ENCODE data around the gene PTGDS. TPM values are rescaled to one million over a fixed set of nuclear protein-coding genes. Genes with fewer than 3 reads are reported as not detected.

PTGDS gene
- total RNA-seq, 1 experiment from 2014 or later: 2.2 TPM

DNA sequence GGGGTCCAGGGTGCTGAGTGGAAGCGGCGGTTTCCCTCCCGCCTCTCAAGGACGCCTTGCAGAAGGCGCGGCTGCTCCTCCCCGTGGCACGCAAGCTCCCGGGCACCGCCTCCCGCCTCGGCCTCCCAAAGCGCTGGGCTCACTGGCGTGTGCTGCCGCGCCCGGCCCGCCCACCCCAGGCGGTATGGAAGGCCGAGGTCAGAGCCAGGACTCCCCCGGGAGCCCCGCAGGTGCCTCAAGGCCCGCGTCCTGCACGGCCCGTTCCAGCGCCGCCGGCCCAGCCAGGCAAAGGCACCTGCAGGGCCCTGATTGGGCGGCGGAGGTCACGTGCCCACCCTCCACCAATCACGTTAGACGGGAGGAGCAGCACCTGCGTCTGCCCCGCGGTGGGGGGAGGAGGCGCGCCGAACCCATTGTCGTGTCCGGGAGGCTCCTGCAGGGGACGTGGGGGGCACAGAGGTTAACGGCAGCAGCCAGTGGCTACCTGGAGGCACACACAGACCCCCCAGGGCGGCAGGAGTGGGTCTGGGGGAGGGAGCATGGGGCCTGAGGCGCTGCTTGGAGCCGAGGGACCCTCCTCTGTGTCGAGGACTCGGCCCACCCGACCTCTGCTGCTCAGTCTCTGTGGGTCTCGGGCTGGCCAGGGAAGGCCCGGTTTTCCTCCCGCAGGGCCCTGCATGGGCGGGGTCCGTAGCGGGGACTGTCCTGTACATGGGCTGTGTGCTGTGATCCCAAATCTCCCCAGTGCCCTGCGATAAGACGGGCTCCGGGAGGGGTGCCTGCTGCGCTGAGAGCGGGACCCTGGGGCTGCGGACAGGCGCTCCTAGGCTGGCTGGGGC is 27.3 kb upstream of the PTGDS start (continued):
- no peak for TF ChIP-seq AFF4 (CRISPR knock-in tag; IDR thresholded peaks at IDR 0.05; ENCODE audit: borderline replicate concordance)
- TF ChIP-seq, protein P1, sequence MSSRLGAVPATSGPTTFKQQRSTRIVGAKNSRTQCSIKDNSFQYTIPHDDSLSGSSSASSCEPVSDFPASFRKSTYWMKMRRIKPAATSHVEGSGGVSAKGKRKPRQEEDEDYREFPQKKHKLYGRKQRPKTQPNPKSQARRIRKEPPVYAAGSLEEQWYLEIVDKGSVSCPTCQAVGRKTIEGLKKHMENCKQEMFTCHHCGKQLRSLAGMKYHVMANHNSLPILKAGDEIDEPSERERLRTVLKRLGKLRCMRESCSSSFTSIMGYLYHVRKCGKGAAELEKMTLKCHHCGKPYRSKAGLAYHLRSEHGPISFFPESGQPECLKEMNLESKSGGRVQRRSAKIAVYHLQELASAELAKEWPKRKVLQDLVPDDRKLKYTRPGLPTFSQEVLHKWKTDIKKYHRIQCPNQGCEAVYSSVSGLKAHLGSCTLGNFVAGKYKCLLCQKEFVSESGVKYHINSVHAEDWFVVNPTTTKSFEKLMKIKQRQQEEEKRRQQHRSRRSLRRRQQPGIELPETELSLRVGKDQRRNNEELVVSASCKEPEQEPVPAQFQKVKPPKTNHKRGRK (CRISPR knock-in tag; IDR thresholded peaks at IDR 0.05; ENCODE audit: borderline replicate concordance): no peak
- TF ChIP-seq PRDM15 (CRISPR knock-in tag; IDR thresholded peaks at IDR 0.05): no peak
- TF ChIP-seq MYBL2 (CRISPR knock-in tag; IDR thresholded peaks at IDR 0.05): peak; percentile 57; the same call in 1 of the 2 replicates
- no peak for TF ChIP-seq ZNF121 (CRISPR knock-in tag; IDR thresholded peaks at IDR 0.05)
- TF ChIP-seq, protein P2, sequence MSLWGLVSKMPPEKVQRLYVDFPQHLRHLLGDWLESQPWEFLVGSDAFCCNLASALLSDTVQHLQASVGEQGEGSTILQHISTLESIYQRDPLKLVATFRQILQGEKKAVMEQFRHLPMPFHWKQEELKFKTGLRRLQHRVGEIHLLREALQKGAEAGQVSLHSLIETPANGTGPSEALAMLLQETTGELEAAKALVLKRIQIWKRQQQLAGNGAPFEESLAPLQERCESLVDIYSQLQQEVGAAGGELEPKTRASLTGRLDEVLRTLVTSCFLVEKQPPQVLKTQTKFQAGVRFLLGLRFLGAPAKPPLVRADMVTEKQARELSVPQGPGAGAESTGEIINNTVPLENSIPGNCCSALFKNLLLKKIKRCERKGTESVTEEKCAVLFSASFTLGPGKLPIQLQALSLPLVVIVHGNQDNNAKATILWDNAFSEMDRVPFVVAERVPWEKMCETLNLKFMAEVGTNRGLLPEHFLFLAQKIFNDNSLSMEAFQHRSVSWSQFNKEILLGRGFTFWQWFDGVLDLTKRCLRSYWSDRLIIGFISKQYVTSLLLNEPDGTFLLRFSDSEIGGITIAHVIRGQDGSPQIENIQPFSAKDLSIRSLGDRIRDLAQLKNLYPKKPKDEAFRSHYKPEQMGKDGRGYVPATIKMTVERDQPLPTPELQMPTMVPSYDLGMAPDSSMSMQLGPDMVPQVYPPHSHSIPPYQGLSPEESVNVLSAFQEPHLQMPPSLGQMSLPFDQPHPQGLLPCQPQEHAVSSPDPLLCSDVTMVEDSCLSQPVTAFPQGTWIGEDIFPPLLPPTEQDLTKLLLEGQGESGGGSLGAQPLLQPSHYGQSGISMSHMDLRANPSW (CRISPR knock-in tag; conservative IDR thresholded peaks at IDR 0.05; ENCODE audit: low read depth): no peak
- peak; percentile 56; the same call in 1 of the 2 replicates for TF ChIP-seq FOXP1 (CRISPR knock-in tag; IDR thresholded peaks at IDR 0.05; ENCODE audit: borderline replicate concordance)
- TF ChIP-seq, protein P3, sequence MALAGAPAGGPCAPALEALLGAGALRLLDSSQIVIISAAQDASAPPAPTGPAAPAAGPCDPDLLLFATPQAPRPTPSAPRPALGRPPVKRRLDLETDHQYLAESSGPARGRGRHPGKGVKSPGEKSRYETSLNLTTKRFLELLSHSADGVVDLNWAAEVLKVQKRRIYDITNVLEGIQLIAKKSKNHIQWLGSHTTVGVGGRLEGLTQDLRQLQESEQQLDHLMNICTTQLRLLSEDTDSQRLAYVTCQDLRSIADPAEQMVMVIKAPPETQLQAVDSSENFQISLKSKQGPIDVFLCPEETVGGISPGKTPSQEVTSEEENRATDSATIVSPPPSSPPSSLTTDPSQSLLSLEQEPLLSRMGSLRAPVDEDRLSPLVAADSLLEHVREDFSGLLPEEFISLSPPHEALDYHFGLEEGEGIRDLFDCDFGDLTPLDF (CRISPR knock-in tag; IDR thresholded peaks at IDR 0.05): no peak; the same call in 1 of the 2 replicates
- TF ChIP-seq ATF3 (CRISPR knock-in tag; conservative IDR thresholded peaks at IDR 0.05): no peak
- TF ChIP-seq TEAD4 (CRISPR knock-in tag; IDR thresholded peaks at IDR 0.05): no peak
- no peak for TF ChIP-seq TCF7 (CRISPR knock-in tag; IDR thresholded peaks at IDR 0.05; ENCODE audit: low read depth)
- no peak for TF ChIP-seq RORB (CRISPR knock-in tag; IDR thresholded peaks at IDR 0.05)
- TF ChIP-seq, protein P4, sequence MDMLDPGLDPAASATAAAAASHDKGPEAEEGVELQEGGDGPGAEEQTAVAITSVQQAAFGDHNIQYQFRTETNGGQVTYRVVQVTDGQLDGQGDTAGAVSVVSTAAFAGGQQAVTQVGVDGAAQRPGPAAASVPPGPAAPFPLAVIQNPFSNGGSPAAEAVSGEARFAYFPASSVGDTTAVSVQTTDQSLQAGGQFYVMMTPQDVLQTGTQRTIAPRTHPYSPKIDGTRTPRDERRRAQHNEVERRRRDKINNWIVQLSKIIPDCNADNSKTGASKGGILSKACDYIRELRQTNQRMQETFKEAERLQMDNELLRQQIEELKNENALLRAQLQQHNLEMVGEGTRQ (CRISPR knock-in tag; IDR thresholded peaks at IDR 0.05): peak; percentile 99
- 0 out of 2 replicates have a peak, but pooled peaks have one; percentile 56 for TF ChIP-seq RELA (CRISPR knock-in tag; IDR thresholded peaks at IDR 0.05; ENCODE audit: borderline replicate concordance)
- TF ChIP-seq NFYB (CRISPR knock-in tag; conservative IDR thresholded peaks at IDR 0.05; ENCODE audit: low read depth): peak; percentile 100
- TF ChIP-seq FOXP4 (CRISPR knock-in tag; IDR thresholded peaks at IDR 0.05): peak; percentile 44; the same call in 1 of the 2 replicates
- TF ChIP-seq GABPB1 (CRISPR knock-in tag; IDR thresholded peaks at IDR 0.05): 0 out of 2 replicates have a peak, but pooled peaks have one; percentile 21
